H1 (cell line): ENCODE results near the gene MB. TPM values are rescaled to one million over a fixed set of nuclear protein-coding genes. Genes with fewer than 3 reads are reported as not detected.

Experiments
- EP300 ChIP-seq, 2 experiments: IDR thresholded peaks; 1 replicate in 1 of 2; 2 replicates in 1 of 2; pipeline ENCODE4 v1.6.1; 2011 to 2012; ENCODE audit warnings: low read depth in 2 of 2, low read length in 2 of 2, mild to moderate bottlenecking in 2 of 2, borderline replicate concordance in 1 of 2, inconsistent platforms in 1 of 2, moderate library complexity in 1 of 2
- FOSL1 ChIP-seq: IDR thresholded peaks from 2 replicates; pipeline ENCODE4 v1.6.1; 2011; ENCODE audit warnings: mild to moderate bottlenecking, low read depth, low read length, moderate library complexity; ENCODE audit not compliant: insufficient read depth
- KDM4A ChIP-seq: IDR thresholded peaks from one replicate; pipeline ENCODE4 v1.7.1; 2012; ENCODE audit warnings: low read depth, mild to moderate bottlenecking, moderate library complexity, low read length, inconsistent platforms; ENCODE audit not compliant: severe bottlenecking
- KDM5A ChIP-seq: fragments of 200-600 bp; IDR thresholded peaks from 2 replicates; pipeline ENCODE4 v1.7.1; 2012; ENCODE audit warnings: mild to moderate bottlenecking, low read length, inconsistent platforms, mixed read lengths
- polyA plus RNA-seq, 7 experiments: library from polyadenylated mRNA; depleted of rRNA in 3 of 7; stranded (reverse) in 5 of 7; unstranded in 2 of 7; fragments of >200 nt in 5 of 7; fragments of 200-250 nt in 2 of 7; gene quantifications; 1 replicate in 5 of 7; 2 replicates in 1 of 7; 4 replicates in 1 of 7; pipeline versions ENCODE4 v1.2.1 to v1.2.3, GENCODE V29; 2011 to 2013; ENCODE audit warnings: missing spikeins in 2 of 7, mixed read lengths in 2 of 7
- total RNA-seq: library from RNA; stranded (reverse); fragmentation: NEBNext Ultra II Directional; extraction: Animal tissue kit (Norgen Biotek cat#: 25700); gene quantifications from 2 replicates; pipeline ENCODE4 v1.2.1, GENCODE V29; 2021
- TF ChIP-seq, protein P1 (sequence below): fragments of 300-600 bp; sonication (generic); IDR thresholded peaks from 2 replicates; pipeline ENCODE4 v1.7.1; 2012; ENCODE audit warnings: low read length, moderate library complexity, mild to moderate bottlenecking, inconsistent platforms; ENCODE audit not compliant: insufficient replicate concordance
- TF ChIP-seq, protein P2 (sequence below): IDR thresholded peaks from 2 replicates; pipeline ENCODE4 v1.6.1; 2012; ENCODE audit warnings: low read length, inconsistent platforms
- TF ChIP-seq, protein P3 (sequence below): IDR thresholded peaks from 2 replicates; pipeline ENCODE4 v1.6.1; 2011; ENCODE audit warnings: low read depth, mild to moderate bottlenecking, low read length; ENCODE audit not compliant: insufficient read depth

MB gene
- total and polyA plus RNA-seq, 2 of the 8 experiments (the other 6 are each of a cell fraction or from before 2014, with no cell fraction given): 1.5 TPM; not detected in 1

DNA sequence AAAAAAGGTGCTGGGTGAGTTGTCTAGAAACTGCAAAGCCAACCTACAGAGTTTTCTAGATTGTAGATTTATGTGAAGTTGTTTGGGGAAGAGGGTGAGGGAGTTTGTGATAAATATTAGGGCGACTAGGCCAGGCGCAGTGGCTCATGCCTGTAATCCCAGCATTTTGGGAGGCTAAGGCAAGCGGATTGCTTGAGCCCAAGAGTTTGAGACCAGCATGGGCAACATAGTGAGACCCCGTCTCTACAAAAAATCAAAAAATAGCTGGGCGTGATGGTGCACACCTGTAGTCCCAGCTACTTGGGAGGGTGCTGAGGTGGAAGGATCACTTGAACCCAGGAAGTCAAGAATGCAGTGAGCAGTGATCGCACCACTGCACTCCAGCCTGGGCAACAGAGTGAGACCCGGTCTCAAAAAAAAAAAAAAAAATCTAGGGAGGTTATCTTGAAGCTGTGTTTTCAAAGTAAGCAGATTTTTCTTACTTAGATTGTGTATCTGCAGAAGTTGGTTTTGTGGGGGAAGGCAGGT is 32.0 kb upstream of the MB start (continued):
- TF ChIP-seq, protein P1, sequence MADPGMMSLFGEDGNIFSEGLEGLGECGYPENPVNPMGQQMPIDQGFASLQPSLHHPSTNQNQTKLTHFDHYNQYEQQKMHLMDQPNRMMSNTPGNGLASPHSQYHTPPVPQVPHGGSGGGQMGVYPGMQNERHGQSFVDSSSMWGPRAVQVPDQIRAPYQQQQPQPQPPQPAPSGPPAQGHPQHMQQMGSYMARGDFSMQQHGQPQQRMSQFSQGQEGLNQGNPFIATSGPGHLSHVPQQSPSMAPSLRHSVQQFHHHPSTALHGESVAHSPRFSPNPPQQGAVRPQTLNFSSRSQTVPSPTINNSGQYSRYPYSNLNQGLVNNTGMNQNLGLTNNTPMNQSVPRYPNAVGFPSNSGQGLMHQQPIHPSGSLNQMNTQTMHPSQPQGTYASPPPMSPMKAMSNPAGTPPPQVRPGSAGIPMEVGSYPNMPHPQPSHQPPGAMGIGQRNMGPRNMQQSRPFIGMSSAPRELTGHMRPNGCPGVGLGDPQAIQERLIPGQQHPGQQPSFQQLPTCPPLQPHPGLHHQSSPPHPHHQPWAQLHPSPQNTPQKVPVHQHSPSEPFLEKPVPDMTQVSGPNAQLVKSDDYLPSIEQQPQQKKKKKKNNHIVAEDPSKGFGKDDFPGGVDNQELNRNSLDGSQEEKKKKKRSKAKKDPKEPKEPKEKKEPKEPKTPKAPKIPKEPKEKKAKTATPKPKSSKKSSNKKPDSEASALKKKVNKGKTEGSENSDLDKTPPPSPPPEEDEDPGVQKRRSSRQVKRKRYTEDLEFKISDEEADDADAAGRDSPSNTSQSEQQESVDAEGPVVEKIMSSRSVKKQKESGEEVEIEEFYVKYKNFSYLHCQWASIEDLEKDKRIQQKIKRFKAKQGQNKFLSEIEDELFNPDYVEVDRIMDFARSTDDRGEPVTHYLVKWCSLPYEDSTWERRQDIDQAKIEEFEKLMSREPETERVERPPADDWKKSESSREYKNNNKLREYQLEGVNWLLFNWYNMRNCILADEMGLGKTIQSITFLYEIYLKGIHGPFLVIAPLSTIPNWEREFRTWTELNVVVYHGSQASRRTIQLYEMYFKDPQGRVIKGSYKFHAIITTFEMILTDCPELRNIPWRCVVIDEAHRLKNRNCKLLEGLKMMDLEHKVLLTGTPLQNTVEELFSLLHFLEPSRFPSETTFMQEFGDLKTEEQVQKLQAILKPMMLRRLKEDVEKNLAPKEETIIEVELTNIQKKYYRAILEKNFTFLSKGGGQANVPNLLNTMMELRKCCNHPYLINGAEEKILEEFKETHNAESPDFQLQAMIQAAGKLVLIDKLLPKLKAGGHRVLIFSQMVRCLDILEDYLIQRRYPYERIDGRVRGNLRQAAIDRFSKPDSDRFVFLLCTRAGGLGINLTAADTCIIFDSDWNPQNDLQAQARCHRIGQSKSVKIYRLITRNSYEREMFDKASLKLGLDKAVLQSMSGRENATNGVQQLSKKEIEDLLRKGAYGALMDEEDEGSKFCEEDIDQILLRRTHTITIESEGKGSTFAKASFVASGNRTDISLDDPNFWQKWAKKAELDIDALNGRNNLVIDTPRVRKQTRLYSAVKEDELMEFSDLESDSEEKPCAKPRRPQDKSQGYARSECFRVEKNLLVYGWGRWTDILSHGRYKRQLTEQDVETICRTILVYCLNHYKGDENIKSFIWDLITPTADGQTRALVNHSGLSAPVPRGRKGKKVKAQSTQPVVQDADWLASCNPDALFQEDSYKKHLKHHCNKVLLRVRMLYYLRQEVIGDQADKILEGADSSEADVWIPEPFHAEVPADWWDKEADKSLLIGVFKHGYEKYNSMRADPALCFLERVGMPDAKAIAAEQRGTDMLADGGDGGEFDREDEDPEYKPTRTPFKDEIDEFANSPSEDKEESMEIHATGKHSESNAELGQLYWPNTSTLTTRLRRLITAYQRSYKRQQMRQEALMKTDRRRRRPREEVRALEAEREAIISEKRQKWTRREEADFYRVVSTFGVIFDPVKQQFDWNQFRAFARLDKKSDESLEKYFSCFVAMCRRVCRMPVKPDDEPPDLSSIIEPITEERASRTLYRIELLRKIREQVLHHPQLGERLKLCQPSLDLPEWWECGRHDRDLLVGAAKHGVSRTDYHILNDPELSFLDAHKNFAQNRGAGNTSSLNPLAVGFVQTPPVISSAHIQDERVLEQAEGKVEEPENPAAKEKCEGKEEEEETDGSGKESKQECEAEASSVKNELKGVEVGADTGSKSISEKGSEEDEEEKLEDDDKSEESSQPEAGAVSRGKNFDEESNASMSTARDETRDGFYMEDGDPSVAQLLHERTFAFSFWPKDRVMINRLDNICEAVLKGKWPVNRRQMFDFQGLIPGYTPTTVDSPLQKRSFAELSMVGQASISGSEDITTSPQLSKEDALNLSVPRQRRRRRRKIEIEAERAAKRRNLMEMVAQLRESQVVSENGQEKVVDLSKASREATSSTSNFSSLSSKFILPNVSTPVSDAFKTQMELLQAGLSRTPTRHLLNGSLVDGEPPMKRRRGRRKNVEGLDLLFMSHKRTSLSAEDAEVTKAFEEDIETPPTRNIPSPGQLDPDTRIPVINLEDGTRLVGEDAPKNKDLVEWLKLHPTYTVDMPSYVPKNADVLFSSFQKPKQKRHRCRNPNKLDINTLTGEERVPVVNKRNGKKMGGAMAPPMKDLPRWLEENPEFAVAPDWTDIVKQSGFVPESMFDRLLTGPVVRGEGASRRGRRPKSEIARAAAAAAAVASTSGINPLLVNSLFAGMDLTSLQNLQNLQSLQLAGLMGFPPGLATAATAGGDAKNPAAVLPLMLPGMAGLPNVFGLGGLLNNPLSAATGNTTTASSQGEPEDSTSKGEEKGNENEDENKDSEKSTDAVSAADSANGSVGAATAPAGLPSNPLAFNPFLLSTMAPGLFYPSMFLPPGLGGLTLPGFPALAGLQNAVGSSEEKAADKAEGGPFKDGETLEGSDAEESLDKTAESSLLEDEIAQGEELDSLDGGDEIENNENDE: no peak
- no peak for TF ChIP-seq EP300 (IDR thresholded peaks at IDR 0.05; ENCODE audit: borderline replicate concordance in 1 of 2, low read depth in 2 of 2, low read length in 2 of 2)
- TF ChIP-seq KDM4A: no peak
- no peak for TF ChIP-seq KDM5A
- TF ChIP-seq FOSL1: no peak
- TF ChIP-seq, protein P2, sequence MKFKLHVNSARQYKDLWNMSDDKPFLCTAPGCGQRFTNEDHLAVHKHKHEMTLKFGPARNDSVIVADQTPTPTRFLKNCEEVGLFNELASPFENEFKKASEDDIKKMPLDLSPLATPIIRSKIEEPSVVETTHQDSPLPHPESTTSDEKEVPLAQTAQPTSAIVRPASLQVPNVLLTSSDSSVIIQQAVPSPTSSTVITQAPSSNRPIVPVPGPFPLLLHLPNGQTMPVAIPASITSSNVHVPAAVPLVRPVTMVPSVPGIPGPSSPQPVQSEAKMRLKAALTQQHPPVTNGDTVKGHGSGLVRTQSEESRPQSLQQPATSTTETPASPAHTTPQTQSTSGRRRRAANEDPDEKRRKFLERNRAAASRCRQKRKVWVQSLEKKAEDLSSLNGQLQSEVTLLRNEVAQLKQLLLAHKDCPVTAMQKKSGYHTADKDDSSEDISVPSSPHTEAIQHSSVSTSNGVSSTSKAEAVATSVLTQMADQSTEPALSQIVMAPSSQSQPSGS: no peak
- TF ChIP-seq, protein P3, sequence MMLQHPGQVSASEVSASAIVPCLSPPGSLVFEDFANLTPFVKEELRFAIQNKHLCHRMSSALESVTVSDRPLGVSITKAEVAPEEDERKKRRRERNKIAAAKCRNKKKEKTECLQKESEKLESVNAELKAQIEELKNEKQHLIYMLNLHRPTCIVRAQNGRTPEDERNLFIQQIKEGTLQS: no peak
